Measurements from ENCODE around the gene KNCN. TPM values are rescaled to one million over a fixed set of nuclear protein-coding genes. Genes with fewer than 3 reads are reported as not detected.

Gene KNCN
- polyA plus RNA-seq, 1 donor from 2014 or later = not detected

DNA sequence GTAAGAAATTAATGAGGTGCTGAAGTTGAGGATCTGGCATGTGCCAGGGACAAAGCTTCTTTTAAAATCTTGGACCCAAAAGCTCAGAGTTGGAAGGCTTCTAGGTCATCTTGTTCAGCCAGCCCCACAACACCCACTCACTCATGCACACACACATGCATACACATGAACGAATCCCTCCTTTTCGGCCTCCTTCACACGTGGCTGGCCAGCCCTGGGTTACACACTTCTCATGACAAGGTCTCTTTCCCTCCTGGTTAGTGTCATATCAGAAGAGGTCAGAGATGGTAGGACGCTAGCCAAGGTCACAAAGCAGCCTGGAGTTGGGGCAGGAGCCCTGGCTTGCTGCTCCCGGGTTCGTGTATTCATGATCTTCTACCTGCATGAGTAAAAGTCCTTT lies 54.9 kb downstream of the KNCN start:
- Mint-ChIP-seq H3K36me3 (no peaks in the 10 kb centered on the region), H3K27ac (no peak overlapping the region), H3K4me3 (no peak overlapping the region), H3K9me3 (no peaks in the 10 kb centered on the region), H3K4me1 (peaks cover 0 to 5% (median 3%) of the 10 kb centered on the region in 3 donors), H3K27me3 (peaks cover 28% of the 10 kb centered on the region)

DNA sequence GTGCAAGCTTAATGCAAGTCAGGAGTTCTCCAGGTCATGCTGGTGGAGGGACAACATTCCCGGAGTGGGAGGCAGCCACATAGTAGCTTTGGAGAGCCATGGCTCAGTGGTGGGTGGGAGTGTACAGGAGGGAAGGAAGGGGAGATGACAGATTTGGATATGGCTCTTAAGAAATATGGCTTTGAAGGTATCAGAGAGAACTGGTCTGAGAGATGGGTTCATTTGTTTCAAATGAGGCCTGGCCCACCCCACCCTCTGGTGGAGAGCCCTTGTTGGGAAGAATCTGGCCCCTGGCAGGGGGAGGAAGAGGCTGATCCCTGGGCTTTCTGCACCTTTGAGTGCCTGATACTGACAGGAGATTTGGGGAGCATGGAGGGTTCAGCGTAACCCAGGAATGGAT lies 55.7 kb downstream of the KNCN start:
- H3K4me1 Mint-ChIP-seq = peaks cover 0 to 5% (median 3%) of the 10 kb centered on the region in 3 donors
- no peak overlapping the region for H3K27ac Mint-ChIP-seq
- H3K4me3 Mint-ChIP-seq = no peak overlapping the region
- H3K36me3 Mint-ChIP-seq = no peaks in the 10 kb centered on the region
- no peaks in the 10 kb centered on the region for H3K9me3 Mint-ChIP-seq
- H3K27me3 Mint-ChIP-seq = peaks cover 30% of the 10 kb centered on the region

Other genes with a start within 250 kb of the KNCN start
- gene LRRC41, start 248.0 kb downstream of the KNCN start, polyA plus RNA-seq = 47.7 TPM
- 310 TPM for gene UQCRH, start 247.9 kb downstream of the KNCN start, polyA plus RNA-seq
- 26.8 TPM for gene NSUN4, start 210.8 kb downstream of the KNCN start, polyA plus RNA-seq
- 1.2 TPM for gene FAAH, start 157.3 kb downstream of the KNCN start, polyA plus RNA-seq
- not detected for gene DMBX1, start 61.8 kb downstream of the KNCN start, polyA plus RNA-seq
- 20.8 TPM for gene MKNK1, start 52.6 kb upstream of the KNCN start, polyA plus RNA-seq
- gene MOB3C, start 65.2 kb upstream of the KNCN start, polyA plus RNA-seq = 10.7 TPM
- 55.1 TPM for gene ATPAF1, start 116.7 kb upstream of the KNCN start, polyA plus RNA-seq
- gene TEX38, start 120.2 kb upstream of the KNCN start, polyA plus RNA-seq = not detected
- gene EFCAB14, start 167.5 kb upstream of the KNCN start, polyA plus RNA-seq = 88.1 TPM
- not detected for gene CYP4B1, start 247.4 kb upstream of the KNCN start, polyA plus RNA-seq

Measured in IgD-negative memory B cell (primary cell).